PC-9 (cell line): ENCODE measurements around the gene SATL1.
A peak's percentile ranks its signal among the peaks of the same experiment; 100 is the strongest.

Experiments
- EZH2 ChIP-seq: fragments of 200-600 bp; sonication (generic); IDR thresholded peaks from 2 replicates; pipeline ENCODE4 v1.8.0; 2017; ENCODE audit warnings: antibody characterized with exemption, low read depth
- TF ChIP-seq, protein P1 (sequence below): fragments of 200-600 bp; sonication (generic); conservative IDR thresholded peaks from 2 replicates; pipeline ENCODE4 v1.6.1; 2017; ENCODE audit warnings: mixed run types, antibody characterized with exemption, mild to moderate bottlenecking, moderate library complexity

DNA sequence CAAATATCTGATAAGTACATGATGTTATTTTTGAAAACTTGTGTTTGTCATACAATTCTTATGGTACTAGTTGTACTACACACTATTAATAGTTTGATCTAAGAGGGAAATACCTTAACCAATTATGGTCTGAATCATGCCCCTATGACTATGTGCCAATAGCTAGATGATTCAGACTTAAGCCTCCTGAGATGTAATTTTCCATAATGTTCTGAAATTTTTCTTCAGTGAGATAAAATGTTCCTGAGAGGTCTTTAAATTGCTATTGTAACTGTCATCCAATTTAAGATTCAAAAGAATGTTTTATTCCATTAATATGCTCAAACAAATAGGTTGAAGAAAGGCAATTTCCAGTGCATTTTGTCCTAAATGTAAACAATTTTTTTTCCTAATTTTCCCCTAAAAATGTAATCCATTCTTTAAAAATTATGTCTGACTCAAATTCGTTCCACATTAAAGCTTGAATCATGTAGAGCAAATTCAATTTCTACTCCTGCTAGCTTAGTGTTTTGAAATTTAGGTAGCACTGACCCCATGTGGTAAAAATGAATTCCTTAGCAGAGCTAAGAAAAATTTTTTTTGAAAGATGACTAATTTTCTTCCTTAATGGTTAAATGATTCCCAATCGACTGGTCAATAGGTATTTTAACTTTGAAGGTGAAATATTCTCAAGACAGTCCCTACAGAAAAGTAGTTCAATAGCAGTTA lies 190.8 kb downstream of the SATL1 start:
- TF ChIP-seq, protein P1, sequence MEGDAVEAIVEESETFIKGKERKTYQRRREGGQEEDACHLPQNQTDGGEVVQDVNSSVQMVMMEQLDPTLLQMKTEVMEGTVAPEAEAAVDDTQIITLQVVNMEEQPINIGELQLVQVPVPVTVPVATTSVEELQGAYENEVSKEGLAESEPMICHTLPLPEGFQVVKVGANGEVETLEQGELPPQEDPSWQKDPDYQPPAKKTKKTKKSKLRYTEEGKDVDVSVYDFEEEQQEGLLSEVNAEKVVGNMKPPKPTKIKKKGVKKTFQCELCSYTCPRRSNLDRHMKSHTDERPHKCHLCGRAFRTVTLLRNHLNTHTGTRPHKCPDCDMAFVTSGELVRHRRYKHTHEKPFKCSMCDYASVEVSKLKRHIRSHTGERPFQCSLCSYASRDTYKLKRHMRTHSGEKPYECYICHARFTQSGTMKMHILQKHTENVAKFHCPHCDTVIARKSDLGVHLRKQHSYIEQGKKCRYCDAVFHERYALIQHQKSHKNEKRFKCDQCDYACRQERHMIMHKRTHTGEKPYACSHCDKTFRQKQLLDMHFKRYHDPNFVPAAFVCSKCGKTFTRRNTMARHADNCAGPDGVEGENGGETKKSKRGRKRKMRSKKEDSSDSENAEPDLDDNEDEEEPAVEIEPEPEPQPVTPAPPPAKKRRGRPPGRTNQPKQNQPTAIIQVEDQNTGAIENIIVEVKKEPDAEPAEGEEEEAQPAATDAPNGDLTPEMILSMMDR: peak; percentile 49
- TF ChIP-seq EZH2: no peak
